AML-193 (cell line): ENCODE data around the gene KIAA1755.

Experiments used
- DNase-seq, 2 experiments: peaks; one replicate each; lab custom pipeline; 2025; lab: John Stamatoyannopoulos, UW

Gene KIAA1755

DNA sequence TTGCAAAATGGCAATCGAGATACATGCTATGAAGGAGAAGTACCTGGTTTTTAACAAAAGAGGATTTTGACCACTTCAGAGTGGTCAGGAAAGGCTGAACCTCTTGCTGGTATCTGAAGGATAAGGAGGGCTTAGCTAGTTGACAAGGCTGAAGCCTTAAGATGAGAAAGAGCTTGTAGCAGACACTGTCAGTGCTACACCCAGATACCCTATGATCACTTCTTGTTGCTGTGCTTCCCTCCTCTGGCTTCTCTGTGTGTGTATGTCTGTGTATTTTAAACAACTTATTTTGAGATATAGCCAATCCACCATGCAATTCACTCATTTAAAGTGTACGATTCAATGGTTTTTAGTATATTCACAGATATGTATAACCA, 56.6 kb downstream of the KIAA1755 start:
- DNase-seq = no peak

DNA sequence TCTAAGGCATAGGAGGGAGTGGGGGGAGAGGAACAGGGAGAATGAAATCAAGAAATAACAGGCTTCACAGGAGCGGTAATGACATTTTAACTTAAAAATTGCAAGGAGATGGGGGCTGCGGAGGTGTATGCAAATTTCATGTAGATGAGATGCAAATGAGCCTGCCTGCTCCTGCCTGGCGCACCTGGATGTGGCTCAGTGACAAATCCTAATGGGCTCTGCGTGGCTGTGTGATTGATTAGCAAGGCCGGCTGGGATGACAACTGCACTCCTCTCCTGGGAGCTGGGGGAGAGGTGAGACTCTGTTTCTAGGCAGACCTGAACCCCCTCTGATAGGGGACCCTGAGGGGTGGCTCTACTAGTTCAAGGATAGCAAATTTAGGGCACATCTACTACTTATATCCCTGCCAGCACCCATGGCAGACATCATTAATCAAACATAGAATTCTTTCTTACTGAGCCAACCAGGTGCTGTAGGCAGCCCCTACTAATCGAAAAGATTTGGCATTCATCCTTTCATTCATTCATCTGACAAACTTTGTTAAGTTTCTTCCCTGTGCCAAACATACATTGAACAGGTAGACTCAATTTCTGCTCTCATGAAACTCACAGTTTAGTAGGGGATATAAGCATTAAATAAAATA, 57.1 kb downstream of the KIAA1755 start:
- DNase-seq = no peak

DNA sequence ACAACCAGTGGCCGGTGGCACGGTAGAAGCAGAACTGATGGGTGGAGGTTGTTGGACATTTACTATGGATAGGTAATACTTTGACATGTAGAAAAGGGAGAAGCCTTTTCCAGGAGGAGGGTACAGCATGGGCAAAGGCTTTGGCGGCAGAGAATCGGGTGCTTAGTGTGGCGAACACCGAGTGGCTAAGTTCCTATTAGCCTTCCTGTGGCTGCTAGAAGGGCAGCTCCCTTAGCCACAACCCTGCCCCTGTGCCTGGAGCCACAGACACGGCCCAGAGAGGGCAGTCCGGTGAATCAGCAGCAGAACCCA, 57.6 kb downstream of the KIAA1755 start:
- no peak for DNase-seq

- DNase-seq = no peak
Observed at GRCh38 chr20:38202153-38202981, 58.2 kb downstream of the KIAA1755 start.

- no peak for DNase-seq
Observed at GRCh38 chr20:38201356-38201755, 59.2 kb downstream of the KIAA1755 start.

- no peak for DNase-seq
Observed at GRCh38 chr20:38200646-38201045, 59.9 kb downstream of the KIAA1755 start.

- no peak for DNase-seq
Observed at GRCh38 chr20:38199501-38200390, 60.8 kb downstream of the KIAA1755 start.

- DNase-seq = no peak
Observed at GRCh38 chr20:38198238-38198861, 62.2 kb downstream of the KIAA1755 start.

- no peak for DNase-seq
Observed at GRCh38 chr20:38197619-38198018, 62.9 kb downstream of the KIAA1755 start.

GRCh38 chr20:38197217-38197616, 63.3 kb downstream of the KIAA1755 start:
- no peak for DNase-seq

GRCh38 chr20:38196592-38196991, 63.9 kb downstream of the KIAA1755 start:
- DNase-seq = peak; percentile 93 to 96

GRCh38 chr20:38196076-38196475, 64.5 kb downstream of the KIAA1755 start:
- no peak for DNase-seq

GRCh38 chr20:38195521-38195920, 65.0 kb downstream of the KIAA1755 start:
- no peak for DNase-seq

DNA sequence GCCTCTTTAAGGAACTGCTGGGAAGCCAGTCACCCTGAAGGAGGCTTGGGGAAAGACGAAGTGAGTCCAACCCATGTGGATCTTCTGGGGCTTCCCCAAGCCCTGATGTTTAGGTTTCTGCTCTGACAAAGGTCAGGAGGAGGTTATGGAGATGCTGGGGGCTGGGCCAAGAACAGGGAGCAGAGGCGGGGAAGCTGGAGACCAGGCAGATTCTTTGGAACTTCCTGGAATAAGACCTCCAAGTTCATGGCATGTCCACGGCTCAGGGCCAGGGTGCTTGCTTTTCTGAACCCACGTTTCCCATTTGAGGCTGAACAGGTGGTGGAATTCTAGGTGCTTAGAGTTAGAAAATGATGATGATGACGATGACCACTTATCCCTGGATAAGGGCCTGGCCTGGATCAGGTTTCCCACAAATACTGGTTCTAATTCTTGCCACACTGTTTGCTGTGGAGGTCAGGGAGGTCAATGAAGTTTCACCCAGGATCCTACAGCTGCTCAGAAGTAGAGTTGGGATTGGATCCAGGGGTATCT, 65.5 kb downstream of the KIAA1755 start:
- DNase-seq = no peak

DNA sequence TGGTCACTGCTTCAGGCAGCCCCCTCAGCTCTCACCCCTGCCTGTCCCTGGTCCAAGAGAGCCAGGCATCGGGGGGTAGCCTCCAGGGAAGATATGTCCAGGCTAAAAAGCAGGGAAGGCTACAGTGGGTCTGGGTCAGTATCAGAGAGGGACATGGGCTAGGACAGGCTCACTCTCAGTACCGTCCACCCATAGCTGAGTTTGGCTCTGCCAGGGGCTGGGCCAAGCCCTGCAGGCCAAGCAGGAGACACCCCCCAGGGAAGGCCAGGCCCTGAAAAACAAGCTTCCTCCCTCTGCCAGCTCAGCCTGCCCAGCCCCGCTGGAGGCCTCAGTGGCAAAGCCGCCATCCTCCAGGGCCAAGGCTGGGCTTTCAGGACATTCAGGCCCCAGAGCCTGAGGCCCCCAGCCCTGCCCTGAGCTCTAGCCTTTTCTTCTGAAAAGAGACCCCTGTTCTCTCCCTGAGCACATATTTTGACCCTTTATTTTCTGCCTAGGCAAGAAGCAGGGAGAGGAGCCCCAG, 66.9 kb downstream of the KIAA1755 start:
- no peak for DNase-seq

- DNase-seq = no peak
Observed at GRCh38 chr20:38192323-38192885, 68.1 kb downstream of the KIAA1755 start.

DNA sequence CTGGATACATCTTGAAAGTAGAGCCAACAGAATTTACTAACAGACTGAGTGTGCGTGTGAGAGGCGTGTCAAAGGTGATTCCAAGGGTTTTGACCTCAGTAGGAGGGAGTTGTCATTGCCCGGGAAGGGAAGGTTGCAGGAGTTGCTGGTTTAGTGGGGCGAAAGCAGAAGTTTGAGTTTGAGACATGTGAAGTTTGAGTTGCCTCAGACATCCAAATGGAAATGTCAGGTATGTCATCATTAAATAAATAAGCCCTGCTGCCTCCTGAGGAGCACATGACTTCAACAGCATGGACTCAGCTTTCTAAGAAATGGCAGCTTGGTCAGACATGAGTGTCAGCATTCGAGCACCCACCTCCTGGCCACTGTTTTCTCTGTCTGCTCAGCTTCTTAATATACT, 68.9 kb downstream of the KIAA1755 start:
- DNase-seq = peak in 1 of 2 experiments; percentile 14

DNA sequence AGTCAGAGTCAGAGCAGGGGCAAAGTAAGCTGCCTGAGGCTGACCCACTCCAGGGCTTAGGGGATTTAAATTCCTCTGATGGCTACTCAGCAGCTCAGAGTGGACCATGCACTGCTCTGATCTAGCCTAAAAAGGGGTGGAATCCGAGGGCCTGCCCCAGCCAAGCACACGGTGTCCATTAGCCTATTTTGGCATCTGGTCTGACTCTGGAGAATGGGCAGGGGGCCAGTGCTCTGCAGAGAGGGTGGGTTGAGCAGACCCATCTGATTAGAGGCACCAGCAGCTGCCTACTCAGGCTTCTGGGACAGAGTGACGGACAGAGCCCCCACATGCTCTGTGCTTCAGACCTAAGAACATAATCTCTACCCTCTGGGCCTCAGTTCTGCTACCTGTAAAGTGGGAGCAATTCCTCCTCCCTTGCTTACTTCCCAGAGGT, 69.6 kb downstream of the KIAA1755 start:
- DNase-seq = no peak

DNA sequence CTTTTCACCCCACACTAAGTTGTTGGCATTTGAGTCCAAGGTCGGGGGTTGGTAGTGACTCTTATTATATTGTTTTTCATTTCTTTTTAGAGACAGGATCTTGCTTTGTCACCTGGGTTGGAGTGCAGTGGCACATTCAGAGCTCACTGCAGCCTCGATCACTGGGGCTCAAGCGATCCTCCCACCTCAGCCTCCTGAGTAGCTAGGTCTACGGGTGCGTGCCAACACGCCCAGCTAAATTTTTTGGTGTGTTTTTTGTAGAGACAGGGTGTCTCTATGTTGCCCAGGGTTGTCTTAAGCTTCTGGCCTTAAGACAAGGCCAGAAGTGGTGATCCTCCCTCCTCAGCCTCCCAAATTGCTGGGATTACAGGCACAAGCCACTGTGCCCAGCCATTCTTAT, 70.4 kb downstream of the KIAA1755 start:
- no peak for DNase-seq

DNA sequence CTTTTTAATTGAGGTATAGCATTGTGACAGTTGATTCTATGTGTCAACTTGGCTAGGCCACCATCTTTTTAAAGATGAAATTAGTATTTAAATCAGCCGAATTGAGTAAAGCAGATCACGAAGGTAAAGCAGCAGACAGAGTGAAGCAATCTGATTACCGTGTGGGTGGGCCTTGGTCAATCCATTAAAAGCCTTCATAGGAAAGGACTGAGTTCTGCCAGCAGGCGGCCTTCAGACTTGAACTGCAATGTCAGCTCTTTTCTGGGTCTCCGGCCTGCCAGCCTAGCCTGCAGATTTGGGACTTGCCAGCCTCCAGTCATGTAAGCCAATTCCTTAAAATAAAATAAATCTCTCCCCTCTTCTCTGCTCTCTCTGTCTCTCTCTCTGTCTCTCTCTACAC, 73.0 kb downstream of the KIAA1755 start:
- DNase-seq = no peak

GRCh38 chr20:38186788-38187221, 73.7 kb downstream of the KIAA1755 start:
- no peak for DNase-seq
